GM12878 (cell line): ENCODE results near the gene FAM234B.

Source experiments
- ATF3 ChIP-seq: IDR thresholded peaks from 2 replicates; pipeline ENCODE4 v1.6.1; 2011; ENCODE audit warnings: low read depth, mild to moderate bottlenecking, low read length, moderate library complexity, borderline replicate concordance; ENCODE audit errors: extremely low read depth
- CHD2 ChIP-seq: IDR thresholded peaks from 2 replicates; pipeline ENCODE4 v1.6.1; 2011; ENCODE audit warnings: low read depth, low read length, improper control_type of control experiment, borderline replicate concordance
- CTCF ChIP-seq, 3 experiments: IDR thresholded peaks in 2 of 3; conservative IDR thresholded peaks in 1 of 3; 2 replicates each; pipeline ENCODE4 v1.5.1; 2011; ENCODE audit warnings: low read depth in 3 of 3, low read length in 3 of 3, mild to moderate bottlenecking in 3 of 3, control low read depth in 2 of 3, moderate library complexity in 2 of 3, inconsistent platforms in 1 of 3, mixed read lengths in 1 of 3; ENCODE audit not compliant: control insufficient read depth in 2 of 3, insufficient read depth in 1 of 3; ENCODE audit errors: extremely low read depth in 1 of 3
- GABPA ChIP-seq: IDR thresholded peaks from 2 replicates; pipeline ENCODE4 v1.6.1; 2014; ENCODE audit warnings: antibody characterized with exemption, low read depth, mild to moderate bottlenecking, inconsistent platforms
- MTA3 ChIP-seq: IDR thresholded peaks from 2 replicates; pipeline ENCODE4 v1.6.1; 2012; ENCODE audit warnings: low read length, inconsistent platforms, borderline replicate concordance
- PKNOX1 ChIP-seq: fragments of 450-650 bp; IDR thresholded peaks from 2 replicates; pipeline ENCODE4 v1.6.1; 2016; ENCODE audit warnings: mild to moderate bottlenecking
- POLR2A ChIP-seq: IDR thresholded peaks from 2 replicates; pipeline ENCODE4 v1.6.1; 2011; ENCODE audit warnings: low read depth, mild to moderate bottlenecking, low read length
- POLR2AphosphoS5 ChIP-seq: IDR thresholded peaks from 2 replicates; pipeline ENCODE4 v1.6.1; 2011; ENCODE audit warnings: mild to moderate bottlenecking, low read length, inconsistent platforms
- REST ChIP-seq: IDR thresholded peaks from 2 replicates; pipeline ENCODE4 v1.6.1; 2012; ENCODE audit warnings: mild to moderate bottlenecking, low read depth, low read length
- SIN3A ChIP-seq: IDR thresholded peaks from 2 replicates; pipeline ENCODE4 v1.6.1; 2012; ENCODE audit warnings: low read depth, low read length, improper control_type of control experiment
- SMC3 ChIP-seq: IDR thresholded peaks from 2 replicates; pipeline ENCODE4 v1.6.1; 2011; ENCODE audit warnings: low read length, improper control_type of control experiment, borderline replicate concordance

- TF ChIP-seq CHD2 (no peak), SMC3 (no peak), GABPA (no peak), REST (no peak), POLR2AphosphoS5 (no peak), SIN3A (no peak), MTA3 (0 out of 2 replicates have a peak, but pooled peaks have one; percentile 48), POLR2A (no peak), ATF3 (no peak), PKNOX1 (no peak), CTCF (IDR thresholded peaks at IDR 0.05 in 2 of 3, conservative IDR thresholded peaks at IDR 0.05 in 1 of 3; ENCODE audit: control insufficient read depth in 2 of 3, extremely low read depth in 1 of 3, insufficient read depth in 1 of 3, low read depth in 3 of 3, low read length in 3 of 3) (no peak)
Observed at GRCh38 chr12:13094367-13094766, 50.2 kb downstream of the FAM234B start.
